Medulla oblongata (tissue), 1 donor: ENCODE results near the gene ARL15.

Source experiments
- DNase-seq: peaks from one replicate; pipeline ENCODE4 v3.0.0-alpha.2; 2015; ENCODE audit errors: extremely low spot score

ARL15 gene

DNA sequence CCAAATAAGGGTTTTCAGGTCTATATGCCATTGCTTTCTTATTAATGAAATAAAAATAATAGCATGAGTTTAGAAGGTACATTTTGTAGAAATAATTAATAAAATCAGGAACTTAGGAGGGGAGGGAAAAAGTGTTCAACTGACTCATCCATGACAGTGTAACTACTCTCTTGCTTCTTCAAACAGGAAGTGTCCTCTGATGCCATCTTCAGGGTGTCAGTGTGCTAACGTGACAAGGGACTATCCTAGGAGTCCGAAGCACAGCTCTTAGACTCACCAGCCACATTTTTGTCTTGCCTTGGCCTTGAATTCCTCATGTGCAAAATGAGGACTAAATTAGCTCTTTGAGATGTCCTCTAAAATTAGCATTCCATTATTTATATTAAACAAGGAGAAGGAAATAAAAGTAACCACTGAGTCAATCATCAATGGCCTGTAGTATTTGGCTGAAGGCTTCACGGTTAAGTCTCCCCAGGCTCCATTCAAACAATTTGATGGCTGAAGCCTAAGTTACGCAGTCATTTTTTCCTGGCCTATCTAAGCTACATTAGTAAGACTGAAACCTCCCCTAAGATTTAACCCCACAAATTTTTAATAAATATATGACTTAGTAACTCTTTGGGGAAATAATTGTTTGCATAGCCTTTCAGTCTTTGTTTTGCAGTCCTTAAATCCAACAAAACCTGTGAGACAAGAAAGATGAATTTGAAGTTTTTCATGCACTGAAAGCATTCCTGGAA, 151.1 kb downstream of the ARL15 start:
- no peak for DNase-seq

DNA sequence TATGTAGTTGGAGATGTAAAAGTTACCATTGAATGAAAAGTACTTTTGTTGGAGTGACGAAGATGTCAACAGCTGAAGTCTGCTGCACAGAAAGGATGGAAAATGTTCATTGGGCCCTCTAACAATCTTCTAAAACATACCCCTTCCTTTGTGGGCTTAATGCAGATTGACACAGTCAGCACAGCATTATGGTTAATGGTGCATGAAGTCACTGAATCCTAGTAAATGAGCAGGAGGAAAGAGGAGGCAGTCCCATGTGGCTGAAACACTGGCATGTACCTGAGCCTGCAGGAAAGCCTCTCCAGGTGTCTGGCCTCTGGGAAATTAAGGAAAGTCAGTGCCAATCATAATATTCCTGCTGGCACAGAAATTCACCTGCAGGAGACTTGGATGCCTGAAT, 153.8 kb downstream of the ARL15 start:
- no peak for DNase-seq

DNA sequence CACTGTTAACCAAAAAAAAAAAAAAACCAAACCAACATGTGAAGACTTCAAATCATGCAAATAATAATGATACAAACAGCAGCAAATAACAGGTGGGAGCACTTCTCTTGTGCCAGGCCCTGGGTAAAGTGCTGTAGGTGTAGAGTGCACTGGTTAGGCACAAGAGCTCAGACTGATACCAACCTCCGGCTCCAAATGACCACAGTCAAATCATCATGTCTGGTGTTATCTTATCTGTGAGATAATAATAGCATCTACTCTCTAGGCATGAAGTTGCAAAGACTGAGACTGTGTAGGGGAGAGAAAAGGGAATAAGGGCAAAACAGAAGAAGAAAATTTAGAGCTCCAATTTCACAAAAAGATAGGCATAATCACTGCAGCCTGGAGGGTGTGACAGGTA, 159.5 kb downstream of the ARL15 start:
- no peak for DNase-seq

DNA sequence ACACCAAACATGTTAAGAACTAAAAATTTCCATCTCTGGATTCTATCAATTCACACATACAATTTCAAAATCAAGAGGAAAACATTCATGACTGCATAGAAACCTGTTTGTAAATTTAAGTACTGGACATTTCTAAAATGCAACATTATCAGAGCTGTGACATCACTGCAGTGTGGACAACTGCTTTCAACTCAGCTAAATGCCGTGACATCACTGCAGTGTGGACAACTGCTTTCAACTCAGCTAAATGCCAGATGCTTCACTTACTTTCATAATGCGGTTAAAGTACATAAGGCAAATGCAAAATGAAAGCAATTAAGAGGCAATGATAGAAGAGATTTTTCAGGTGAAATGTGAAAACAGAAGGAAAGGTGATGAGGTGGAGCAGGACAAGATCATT, 161.5 kb downstream of the ARL15 start:
- DNase-seq: no peak

DNA sequence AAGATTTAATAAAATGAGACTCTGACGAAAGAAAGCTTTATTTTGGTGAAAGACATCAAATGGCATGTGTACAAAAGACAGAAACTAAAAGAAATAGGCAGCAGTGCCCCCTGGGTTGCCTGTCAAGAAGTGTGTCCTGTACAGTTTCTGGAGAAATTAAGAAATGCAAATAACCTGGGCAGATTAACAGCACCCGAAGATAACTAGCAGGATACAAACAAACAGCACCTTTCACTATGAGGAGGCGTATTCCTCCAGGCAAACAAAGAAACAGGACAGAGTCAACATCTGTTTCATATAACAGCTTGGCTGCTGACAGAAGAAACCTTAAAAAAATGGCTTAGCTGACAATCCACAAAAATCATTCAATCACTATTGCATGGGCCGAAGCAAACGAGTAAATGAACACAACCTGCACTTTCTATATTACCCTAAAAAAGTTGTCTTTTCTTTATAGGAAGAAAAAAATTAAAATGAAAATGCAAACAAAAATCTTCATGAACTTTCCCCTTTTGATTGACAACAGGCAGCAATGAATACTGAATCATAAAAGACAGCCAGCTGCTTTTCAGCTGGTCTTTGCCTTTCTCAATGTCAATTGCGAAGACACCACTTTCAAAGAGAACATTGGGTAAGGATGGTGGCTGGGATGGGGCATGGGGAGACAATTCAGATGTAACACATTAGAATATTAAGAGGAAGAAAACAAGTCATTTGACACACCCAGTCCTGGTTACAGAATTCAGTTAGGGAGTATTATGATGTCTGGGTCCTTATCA, 162.1 kb downstream of the ARL15 start:
- DNase-seq: no peak

DNA sequence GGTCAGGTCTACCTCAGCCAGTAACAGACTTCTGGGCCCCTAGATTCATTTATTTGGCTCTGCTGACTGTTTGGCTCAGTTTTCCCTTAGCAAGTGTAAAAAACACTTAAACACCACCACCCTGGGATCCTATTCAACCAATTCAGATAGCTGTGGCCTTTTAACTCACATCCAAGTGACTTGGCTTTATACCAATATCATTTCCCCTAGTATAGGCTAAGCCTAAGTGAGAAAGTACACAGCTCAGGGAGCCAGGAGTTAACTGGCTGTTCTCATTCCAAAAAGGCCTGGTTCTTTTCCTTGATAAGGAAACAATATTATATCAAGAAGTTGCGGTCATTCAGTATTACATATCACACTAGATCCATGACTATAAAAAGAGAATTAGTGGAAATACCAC, 163.5 kb downstream of the ARL15 start:
- DNase-seq: no peak

DNA sequence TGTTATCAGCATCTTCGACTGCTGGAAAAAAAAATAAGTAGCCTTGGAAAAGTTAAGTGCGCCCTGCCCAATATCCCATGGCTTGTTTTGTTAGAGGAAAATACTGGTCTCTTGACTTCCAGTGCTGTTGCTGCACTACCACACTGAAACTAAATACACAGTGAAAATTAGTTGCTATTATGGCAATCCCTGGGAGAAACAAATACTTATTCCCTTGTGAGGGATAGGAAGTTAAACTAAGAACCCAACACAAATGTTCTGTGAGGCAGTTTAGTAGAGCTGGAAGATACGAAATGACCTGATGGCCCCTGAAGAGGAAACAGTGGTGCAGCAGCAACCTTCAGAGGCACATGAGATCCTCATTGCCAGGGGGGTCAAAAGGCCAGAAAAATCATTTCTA, 164.0 kb downstream of the ARL15 start:
- DNase-seq: no peak

DNA sequence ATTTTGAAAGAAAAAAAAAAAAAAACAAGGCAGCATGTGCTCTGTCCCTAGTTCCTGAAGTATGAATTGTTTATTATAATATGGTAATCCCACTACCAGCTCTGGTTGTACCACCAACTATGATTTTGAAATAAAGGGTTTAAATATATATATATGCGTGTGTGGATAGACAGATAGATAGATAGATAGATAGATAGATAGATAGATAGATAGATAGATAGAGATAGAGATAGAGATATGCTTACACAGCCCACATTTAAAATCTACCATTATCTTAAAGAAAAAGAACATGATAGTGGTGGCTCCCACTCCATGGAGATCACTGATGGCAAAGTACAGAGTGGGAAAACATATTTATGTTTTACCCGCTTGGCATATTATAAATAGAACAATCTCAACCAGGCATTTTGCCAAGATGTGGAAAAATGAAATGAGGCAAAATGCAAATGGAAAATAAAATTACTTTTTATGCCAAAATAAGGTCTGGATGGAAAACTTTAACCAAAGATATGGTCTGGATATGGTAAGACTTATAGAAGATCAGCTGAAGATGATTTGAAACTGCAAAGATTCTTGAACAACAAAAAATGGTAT, 170.0 kb downstream of the ARL15 start:
- DNase-seq: no peak

DNA sequence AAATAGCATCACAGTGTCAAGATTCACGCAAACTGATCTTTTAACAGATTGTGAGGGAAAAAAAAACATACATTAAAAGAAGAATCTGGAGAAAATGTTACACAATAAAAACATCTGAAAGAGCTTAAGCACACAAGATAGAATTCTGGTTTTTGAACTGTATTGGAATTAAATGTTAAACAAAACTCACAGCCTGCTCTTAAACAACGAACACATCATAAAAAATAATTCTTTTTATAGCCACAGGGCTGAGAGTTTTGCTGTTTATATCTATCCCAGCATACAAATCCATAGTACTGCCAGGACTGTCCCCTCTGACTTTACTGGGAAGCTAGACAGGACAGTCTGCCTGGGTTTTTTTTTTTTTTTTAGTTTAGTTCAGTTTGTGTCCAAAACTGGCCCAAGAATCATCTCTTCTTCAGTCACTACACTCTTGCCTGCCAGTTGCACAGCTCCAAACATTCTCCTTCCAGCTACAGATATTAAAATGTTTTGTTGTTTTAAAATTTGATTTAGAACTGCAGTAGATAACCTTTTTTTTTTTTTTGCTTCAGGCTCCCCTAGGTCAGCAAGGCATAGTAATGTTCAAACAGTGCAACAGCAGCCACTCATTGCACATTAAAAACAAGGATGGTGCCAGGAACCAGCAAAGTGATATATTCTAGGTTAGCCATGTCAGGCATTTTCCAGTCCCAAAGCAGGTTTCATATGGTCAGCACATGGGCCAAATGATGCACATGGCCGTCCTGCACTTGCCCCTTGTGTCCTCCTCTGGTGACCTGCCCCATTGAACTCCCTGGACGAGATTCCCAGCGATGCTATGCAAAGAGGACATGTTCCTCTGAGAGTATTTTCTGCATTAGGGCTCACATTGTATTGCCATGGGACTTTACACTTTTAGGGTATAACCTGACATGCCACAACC, 173.6 kb downstream of the ARL15 start:
- DNase-seq: no peak

DNA sequence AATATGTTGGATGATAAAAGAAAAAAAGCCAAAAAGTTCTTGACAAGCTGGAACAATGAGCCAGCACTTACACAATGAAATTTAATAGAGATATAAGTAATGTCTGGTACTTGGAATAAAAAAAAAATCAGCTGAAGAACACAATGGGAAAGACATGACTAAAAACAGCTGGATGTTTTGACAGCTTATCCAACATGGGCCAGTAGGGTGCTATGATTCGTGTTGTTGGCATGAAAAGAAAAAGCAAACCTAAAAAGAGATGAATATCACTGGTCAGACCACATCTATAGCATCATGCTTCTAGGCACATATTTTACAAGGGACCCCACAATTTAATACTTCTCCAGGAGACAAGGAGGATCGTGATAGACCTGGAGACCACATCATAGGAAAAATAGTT, 175.3 kb downstream of the ARL15 start:
- no peak for DNase-seq

DNA sequence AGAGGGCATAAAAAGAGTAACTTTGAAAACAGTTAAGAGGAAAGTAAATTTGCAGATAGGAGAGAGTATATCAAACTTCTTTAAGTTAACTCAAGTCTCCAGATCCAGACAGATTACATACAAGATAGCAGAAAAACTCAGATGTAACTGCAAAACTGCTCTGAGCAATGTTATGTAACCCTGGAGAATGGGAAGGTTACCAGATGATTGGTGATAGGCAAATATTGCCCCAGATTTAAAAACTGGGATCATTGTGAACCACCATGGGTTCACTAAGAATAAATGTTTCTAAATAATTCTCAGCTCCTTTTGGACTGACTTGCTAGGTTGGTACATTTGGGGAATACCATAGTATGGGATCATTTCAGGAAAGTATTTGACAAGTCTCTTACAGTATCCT, 176.5 kb downstream of the ARL15 start:
- DNase-seq: no peak

DNA sequence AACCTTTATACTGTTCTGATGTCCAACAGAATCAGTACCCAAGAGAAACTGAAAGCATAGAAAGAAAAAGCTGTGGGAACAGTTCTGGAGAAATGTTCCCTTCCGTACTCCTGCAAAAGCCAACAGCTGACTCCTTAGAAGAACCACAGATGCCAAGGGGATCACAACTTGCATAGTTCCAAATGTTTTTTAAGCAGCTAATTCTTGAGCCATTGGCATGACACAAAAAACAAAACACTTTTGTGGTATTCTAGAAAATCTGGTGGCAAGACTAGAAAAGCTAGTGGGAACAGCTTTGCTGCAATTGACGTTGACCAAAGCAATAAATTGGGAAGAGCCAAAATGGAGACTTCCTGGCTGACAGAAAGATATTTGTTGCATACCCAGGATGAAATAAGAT, 189.9 kb downstream of the ARL15 start:
- DNase-seq: no peak

DNA sequence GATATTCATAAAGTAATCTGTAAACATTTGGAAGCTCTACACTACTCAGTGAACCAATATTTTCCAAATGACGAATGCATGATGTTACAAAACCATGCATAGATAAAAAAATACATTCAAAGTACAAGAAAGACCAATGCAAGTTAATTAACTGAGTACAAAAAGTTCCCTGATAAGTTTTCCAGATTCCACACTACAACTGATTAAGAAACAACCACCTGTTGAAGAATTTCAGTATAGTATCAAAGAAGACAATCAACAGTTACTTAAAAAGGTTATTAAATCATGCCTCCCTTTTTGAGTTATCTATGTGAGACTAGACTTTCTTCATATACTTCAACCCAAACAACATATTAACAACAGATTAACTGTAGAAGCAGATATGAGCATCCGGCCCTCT, 192.4 kb downstream of the ARL15 start:
- DNase-seq: no peak

DNA sequence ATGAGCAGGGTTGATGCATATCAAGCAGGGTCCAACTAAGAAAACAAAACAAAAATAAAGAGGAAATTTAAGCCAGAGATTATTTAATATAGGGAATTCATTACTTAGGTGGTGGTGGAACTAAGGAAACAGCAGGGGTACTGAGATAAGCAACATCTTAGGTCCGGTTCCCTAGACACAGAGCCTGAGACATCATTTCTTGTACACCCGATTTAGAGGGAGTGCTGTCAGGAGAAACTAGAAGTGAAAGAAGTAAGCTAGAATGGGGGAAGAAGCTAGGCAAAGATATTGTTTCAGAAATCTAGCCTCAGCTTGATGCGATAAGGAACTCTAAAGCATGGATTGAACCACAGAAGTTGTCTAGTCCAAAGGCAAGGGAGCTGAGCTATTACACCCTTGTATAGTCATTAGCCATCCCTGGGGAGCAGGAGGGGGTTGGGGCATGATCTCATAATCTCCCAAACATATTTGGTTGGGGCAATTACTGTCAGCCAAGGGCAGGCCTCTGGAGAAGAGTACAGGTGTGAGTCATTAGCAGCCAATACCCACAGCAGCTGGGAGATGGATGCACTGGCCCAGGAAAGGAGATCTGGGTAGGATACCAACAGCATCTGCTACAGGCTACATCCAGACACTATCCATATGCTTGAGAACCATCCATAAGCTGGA, 194.5 kb downstream of the ARL15 start:
- no peak for DNase-seq

DNA sequence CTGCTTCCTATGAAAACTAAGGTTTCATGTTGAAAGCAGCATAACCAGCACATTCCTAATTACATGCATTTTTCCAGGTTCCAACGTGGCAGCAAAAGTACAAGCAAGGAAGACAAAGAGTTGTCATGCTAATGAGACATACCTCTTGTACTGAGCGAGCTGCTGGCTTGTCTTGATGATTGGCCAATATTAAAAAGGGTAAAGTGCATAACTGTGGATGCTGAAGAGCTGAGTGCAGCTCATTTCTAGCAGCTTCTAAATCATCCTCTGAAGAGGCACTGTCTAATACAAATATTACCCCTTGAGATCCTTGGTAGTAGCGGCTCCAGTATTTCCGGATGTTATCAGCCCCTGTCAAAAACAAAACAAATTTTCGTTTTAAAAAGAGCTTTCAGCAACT, 197.3 kb downstream of the ARL15 start:
- no peak for DNase-seq

DNA sequence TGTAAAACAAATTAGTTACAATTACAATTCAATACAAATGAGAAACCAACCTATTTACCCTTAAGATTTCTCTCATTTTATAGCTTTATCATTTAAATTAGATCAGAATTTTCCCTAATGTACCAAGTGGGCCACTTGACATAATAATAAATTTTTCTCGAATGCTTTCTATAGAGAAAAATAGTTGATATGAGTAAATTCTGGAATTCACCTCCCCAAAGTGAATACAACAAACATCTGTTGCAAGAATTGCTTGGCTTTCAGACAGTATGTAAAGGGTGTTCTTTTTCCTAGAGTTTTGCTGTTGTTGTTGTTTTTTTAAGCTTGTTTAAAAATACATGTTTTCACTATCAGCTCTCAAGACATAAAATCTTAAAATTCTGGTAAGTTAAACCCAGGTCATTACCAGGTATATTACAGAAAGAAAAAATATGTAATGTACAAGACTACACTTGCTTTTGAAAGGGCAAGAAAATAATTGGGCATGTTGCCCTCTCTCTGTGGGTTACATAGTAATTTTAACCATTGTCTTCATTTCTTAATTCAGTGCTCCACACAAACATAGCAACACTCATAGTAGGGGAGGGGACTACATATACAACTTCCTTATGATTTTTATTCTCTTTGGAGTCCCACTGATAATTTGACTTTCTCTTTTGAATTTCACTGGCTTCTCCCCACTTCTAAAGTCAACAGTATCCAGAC, 200.6 kb downstream of the ARL15 start:
- no peak for DNase-seq

DNA sequence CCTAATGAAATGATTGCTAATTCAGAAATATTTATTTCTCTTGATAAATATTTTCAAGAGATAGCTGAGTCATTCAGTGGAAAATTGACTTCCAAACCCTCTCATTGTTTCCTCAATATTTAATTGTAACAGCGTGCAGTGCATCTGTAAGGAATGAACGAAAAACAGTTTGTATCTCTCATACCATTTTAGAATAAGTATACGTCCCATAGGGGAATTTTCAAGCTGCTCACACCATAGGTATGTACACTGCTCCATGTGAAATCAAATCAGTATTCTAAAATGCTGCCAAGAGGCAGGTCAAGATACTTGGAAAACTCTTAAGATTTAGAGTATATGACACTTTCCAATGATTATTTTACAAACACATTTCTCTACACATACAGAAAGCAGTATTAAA, 202.2 kb downstream of the ARL15 start:
- DNase-seq: no peak

DNA sequence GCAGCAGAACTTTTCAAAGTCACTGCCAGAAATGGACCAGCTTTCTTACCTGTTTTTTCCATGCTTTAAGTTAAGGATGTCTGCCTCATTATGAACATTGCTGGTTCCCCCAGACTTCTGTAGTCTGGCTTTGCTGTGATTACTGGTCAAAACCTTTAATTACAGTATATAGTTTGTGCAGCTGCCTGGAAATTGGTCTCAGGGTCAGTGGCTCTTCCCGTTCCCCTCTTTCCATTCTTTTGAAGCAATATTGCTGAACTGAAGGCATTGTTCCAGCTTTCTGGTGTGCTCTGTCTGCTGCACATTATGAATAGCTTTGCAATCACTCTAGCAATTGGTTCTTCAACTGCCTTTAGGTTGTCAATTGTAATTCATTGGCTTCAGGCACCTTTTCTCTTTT, 206.5 kb downstream of the ARL15 start:
- DNase-seq: no peak

DNA sequence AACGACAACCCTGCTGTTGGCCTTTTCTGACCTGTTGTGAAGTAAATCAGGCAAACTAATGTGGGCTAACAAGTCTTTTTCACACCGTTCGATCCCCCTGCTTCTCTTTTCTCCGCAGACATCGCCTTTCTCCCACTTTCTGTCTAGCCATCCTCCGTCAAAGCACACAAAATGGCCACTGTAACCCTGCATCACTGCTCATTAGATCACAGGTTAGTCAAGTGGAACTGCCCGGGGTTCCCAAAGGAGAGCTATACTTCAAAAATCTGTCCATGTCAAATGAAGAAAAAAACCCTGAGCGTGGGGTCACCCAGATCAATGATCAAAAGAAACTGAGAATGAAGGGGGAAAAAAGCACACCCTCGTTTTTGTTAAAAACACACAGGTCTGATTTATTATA, 212.1 kb downstream of the ARL15 start:
- DNase-seq: no peak

DNA sequence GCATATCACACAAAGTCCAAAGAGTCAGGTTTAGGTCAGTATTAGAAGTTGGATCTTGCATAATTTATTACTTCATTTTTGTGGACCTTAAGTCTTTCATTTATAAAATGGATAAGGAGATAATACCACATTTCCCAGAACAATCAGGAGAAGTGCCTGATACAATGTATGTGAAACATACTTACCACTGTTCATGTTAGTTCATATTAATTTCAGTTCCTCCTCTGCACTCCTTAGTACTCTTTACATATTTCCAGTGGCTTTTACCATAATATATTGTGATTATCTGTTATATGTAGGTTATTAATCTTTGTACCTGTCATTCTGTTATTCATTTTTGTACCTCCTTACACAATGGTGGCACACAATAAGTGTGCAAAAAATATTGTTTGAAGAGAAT, 214.4 kb downstream of the ARL15 start:
- DNase-seq: no peak

DNA sequence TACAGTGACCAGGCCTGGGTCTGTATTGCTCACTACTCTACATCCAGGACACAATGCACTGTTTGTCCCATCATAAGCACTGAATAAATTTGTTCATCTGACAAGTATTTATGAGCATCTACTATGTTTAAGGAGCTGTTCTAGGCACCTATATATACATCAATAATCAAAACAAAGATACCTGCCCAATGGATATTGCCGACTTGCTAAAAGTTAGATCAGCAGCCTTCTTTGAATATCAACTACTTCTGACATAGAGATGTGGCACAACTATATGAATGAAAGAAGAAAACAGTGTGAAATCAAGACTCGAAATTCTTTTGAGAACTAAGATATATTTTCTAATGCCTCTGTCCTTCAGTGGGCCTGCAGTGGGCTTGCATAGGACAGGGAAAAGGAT, 215.7 kb downstream of the ARL15 start:
- no peak for DNase-seq
